Ascending aorta (tissue), 2 donors: Measurements from ENCODE around the gene CATSPERD. TPM values are rescaled to one million over a fixed set of nuclear protein-coding genes. Genes with fewer than 3 reads are reported as not detected.
A peak's percentile ranks its signal among the peaks of the same experiment; 100 is the strongest.
"Not testable (repeated sequence)": the region's sequence is repeated elsewhere in the genome, so short reads cannot be mapped to it uniquely, and the experiment has no call there.

Experiments
- DNase-seq, 2 donors: peaks; one replicate each; pipeline ENCODE4 v3.0.0-alpha.2; 2019; ENCODE audit warnings: low spot score in 2 of 2
- H3K27ac ChIP-seq, 2 donors: fragments of 200-600 bp; sonication (generic); one replicate each; pipeline ENCODE4 v1.5.1; 2016 to 2017; ENCODE audit warnings: mild to moderate bottlenecking in 1 of 2
- H3K27me3 ChIP-seq: fragments of 200-600 bp; sonication (generic); one replicate; pipeline ENCODE4 v1.5.1; 2017
- H3K36me3 ChIP-seq, 2 donors: fragments of 200-600 bp; sonication (generic); one replicate each; pipeline ENCODE4 v1.5.1; 2016
- H3K4me1 ChIP-seq, 2 donors: fragments of 200-600 bp; sonication (generic); one replicate each; pipeline ENCODE4 v1.5.1; 2016 to 2017; ENCODE audit warnings: mild to moderate bottlenecking in 1 of 2
- H3K4me3 ChIP-seq, 2 donors: fragments of 200-600 bp; sonication (generic); one replicate each; pipeline ENCODE4 v1.5.1; 2016 to 2017; ENCODE audit warnings: mild to moderate bottlenecking in 1 of 2
- H3K9me3 ChIP-seq, 2 donors: fragments of 200-600 bp; sonication (generic); one replicate each; pipeline ENCODE4 v1.5.1; 2016
- CTCF ChIP-seq, 3 experiments: fragments of 200-600 bp in 2 of 3; fragments of 450-650 bp in 1 of 3; sonication (generic) in 2 of 3; IDR thresholded peaks; one replicate each; pipeline ENCODE4 v1.5.1; 2016 to 2019; ENCODE audit warnings: antibody characterized with exemption in 3 of 3, mild to moderate bottlenecking in 1 of 3, moderate library complexity in 1 of 3
- intact Hi-C: fragments of 100-400 bp; cut with DNase I; formaldehyde crosslinking; loops from one replicate; pipeline ENCODE4 v1.15.1; 2023
- total RNA-seq: library from RNA; depleted of rRNA; stranded (reverse); fragments of >200 nt; gene quantifications from one replicate; pipeline ENCODE4 v1.1.0, GENCODE V29; 2016

CATSPERD gene
- total RNA-seq, 1 donor from 2014 or later, result not detected

- Histone ChIP-seq H3K4me3 (peak overlapping the region; percentile 68 to 99), H3K27ac (peak overlapping the region; percentile 91 to 98), H3K36me3 (peaks cover 0 to 4% of the 10 kb centered on the region in 2 donors), H3K9me3 (no peaks in the 10 kb centered on the region), H3K4me1 (peaks cover 5 to 13% of the 10 kb centered on the region in 2 donors), H3K27me3 (no peaks in the 10 kb centered on the region)
- peak in 1 of 3 experiments; percentile 14 for TF ChIP-seq CTCF (IDR thresholded peaks at IDR 0.05)
- no peak for DNase-seq
- intact Hi-C loops, result no loop called here
Observed at GRCh38 chr19:5719274-5719960, 1.0 kb upstream of the CATSPERD start.

GRCh38 chr19:5727453-5728050 is 7.1 kb downstream of the CATSPERD start:
- no peaks in the 10 kb centered on the region for H3K27me3 ChIP-seq
- H3K36me3 ChIP-seq, result no peaks in the 10 kb centered on the region
- peaks cover 0 to 8% of the 10 kb centered on the region in 2 donors for H3K9me3 ChIP-seq
- H3K4me3 ChIP-seq, result no peak overlapping the region
- H3K4me1 ChIP-seq, result no peaks in the 10 kb centered on the region
- TF ChIP-seq CTCF (IDR thresholded peaks at IDR 0.05), result no peak
- intact Hi-C loops, result no loop called here
- H3K27ac ChIP-seq, result no peak overlapping the region
- no peak for DNase-seq

GRCh38 chr19:5733172-5733571 is 12.7 kb downstream of the CATSPERD start:
- H3K4me1 ChIP-seq, H3K4me3 ChIP-seq, H3K36me3 ChIP-seq, DNase-seq, H3K9me3 ChIP-seq, intact Hi-C loops, H3K27me3 ChIP-seq, H3K27ac ChIP-seq: not testable (repeated sequence)

GRCh38 chr19:5738423-5738822 is 18.0 kb downstream of the CATSPERD start:
- Histone ChIP-seq H3K4me3 (no peak overlapping the region), H3K36me3 (no peaks in the 10 kb centered on the region), H3K4me1 (no peaks in the 10 kb centered on the region), H3K27me3 (no peaks in the 10 kb centered on the region), H3K9me3 (no peaks in the 10 kb centered on the region), H3K27ac (no peak overlapping the region)
- intact Hi-C loops, result no loop called here
- no peak for TF ChIP-seq CTCF (IDR thresholded peaks at IDR 0.05)
- DNase-seq, result no peak

- Histone ChIP-seq H3K9me3 (no peaks in the 10 kb centered on the region), H3K36me3 (no peaks in the 10 kb centered on the region), H3K27me3 (no peaks in the 10 kb centered on the region), H3K4me3 (no peak overlapping the region), H3K27ac (no peak overlapping the region), H3K4me1 (no peaks in the 10 kb centered on the region)
- TF ChIP-seq CTCF (IDR thresholded peaks at IDR 0.05), result no peak
- no peak for DNase-seq
- intact Hi-C loops, result no loop called here
Observed at GRCh38 chr19:5742051-5742450, 21.6 kb downstream of the CATSPERD start.

GRCh38 chr19:5743630-5744029 is 23.2 kb downstream of the CATSPERD start:
- no peaks in the 10 kb centered on the region for H3K27me3 ChIP-seq
- no peak overlapping the region for H3K4me3 ChIP-seq
- H3K36me3 ChIP-seq, result no peaks in the 10 kb centered on the region
- no peak for TF ChIP-seq CTCF (IDR thresholded peaks at IDR 0.05)
- H3K27ac ChIP-seq, result no peak overlapping the region
- intact Hi-C loops, result no loop called here
- no peak for DNase-seq
- H3K9me3 ChIP-seq, result no peaks in the 10 kb centered on the region
- no peaks in the 10 kb centered on the region for H3K4me1 ChIP-seq

- H3K9me3 ChIP-seq, H3K4me1 ChIP-seq, intact Hi-C loops, H3K27me3 ChIP-seq, H3K36me3 ChIP-seq, DNase-seq, H3K4me3 ChIP-seq, H3K27ac ChIP-seq: not testable (repeated sequence)
Observed at GRCh38 chr19:5744999-5745398, 24.6 kb downstream of the CATSPERD start.

- H3K27ac ChIP-seq, H3K4me3 ChIP-seq, H3K36me3 ChIP-seq, H3K9me3 ChIP-seq, intact Hi-C loops, H3K27me3 ChIP-seq, H3K4me1 ChIP-seq, DNase-seq: not testable (repeated sequence)
Observed at GRCh38 chr19:5748920-5749319, 28.5 kb downstream of the CATSPERD start.
